GM18526 (cell line): ENCODE measurements around the gene PSMD1.

Experiments
- POLR2A ChIP-seq: IDR thresholded peaks from 3 replicates; pipeline ENCODE4 v1.6.1; 2011; ENCODE audit not compliant: insufficient read length; ENCODE audit errors: extremely low read depth

The PSMD1 gene

GRCh38 chr2:231221761-231222160, 165.1 kb downstream of the PSMD1 start:
- no peak for TF ChIP-seq POLR2A
